Choroid plexus epithelial cell (primary cell): ENCODE measurements around the gene RAE1.

Source experiments
- DNase-seq: peaks from one replicate; pipeline ENCODE4 v3.0.0-alpha.2; 2010; ENCODE audit warnings: low read depth
- H3K4me3 ChIP-seq: 2 replicates; pipeline ENCODE4 v1.5.1; 2011; ENCODE audit warnings: low read depth, mild to moderate bottlenecking, control low read depth, low read length, moderate library complexity
- CTCF ChIP-seq: conservative IDR thresholded peaks from 2 replicates; pipeline ENCODE4 v1.5.1; 2011; ENCODE audit warnings: low read depth, mild to moderate bottlenecking, control low read depth, inconsistent platforms, low read length, moderate library complexity

RAE1 gene

GRCh38 chr20:57313230-57313629, 37.8 kb upstream of the RAE1 start:
- no peak for TF ChIP-seq CTCF

GRCh38 chr20:57313951-57314350, 37.1 kb upstream of the RAE1 start:
- no peak for DNase-seq
- no peak for TF ChIP-seq CTCF
- no peak overlapping the region for H3K4me3 ChIP-seq

More at GRCh38 chr20:57313230-57313629, 37.8 kb upstream of the RAE1 start:
- no peak overlapping the region for H3K4me3 ChIP-seq
- DNase-seq, result no peak

GRCh38 chr20:57315083-57315975, 35.7 kb upstream of the RAE1 start:
- H3K4me3 ChIP-seq, result no peak overlapping the region
- DNase-seq, result no peak
- TF ChIP-seq CTCF, result no peak

GRCh38 chr20:57315976-57316480, 35.0 kb upstream of the RAE1 start:
- no peak overlapping the region for H3K4me3 ChIP-seq
- DNase-seq, result no peak
- TF ChIP-seq CTCF, result no peak

GRCh38 chr20:57316795-57317201, 34.3 kb upstream of the RAE1 start:
- no peak for TF ChIP-seq CTCF
- no peak overlapping the region for H3K4me3 ChIP-seq
- no peak for DNase-seq

GRCh38 chr20:57317316-57317788, 33.7 kb upstream of the RAE1 start:
- no peak for TF ChIP-seq CTCF
- DNase-seq, result no peak
- H3K4me3 ChIP-seq, result no peak overlapping the region

GRCh38 chr20:57317789-57318371, 33.2 kb upstream of the RAE1 start:
- no peak for DNase-seq
- no peak overlapping the region for H3K4me3 ChIP-seq
- TF ChIP-seq CTCF, result no peak
